Anterior cingulate cortex (tissue), 58 donors: ENCODE results near the gene ASB4.
"Not testable (repeated sequence)": the region's sequence is repeated elsewhere in the genome, so short reads cannot be mapped to it uniquely, and the experiment has no call there.

Experiments used
- DNase-seq, 58 donors: peaks; one replicate each; lab custom pipeline; 2025; lab: John Stamatoyannopoulos, UW

The ASB4 gene

GRCh38 chr7:95485391-95486123 is at the start of gene ASB4:
Gene ASB4 (plus strand): TSS chr7:95485943. CDS start chr7:95485972, 29 bp downstream.
- DNase-seq = no peak

GRCh38 chr7:95436407-95436806 is 49.3 kb upstream of the ASB4 start:
- no peak for DNase-seq

GRCh38 chr7:95440394-95441038 is 45.2 kb upstream of the ASB4 start:
- no peak for DNase-seq

GRCh38 chr7:95441042-95441823 is 44.5 kb upstream of the ASB4 start:
- no peak for DNase-seq

GRCh38 chr7:95444796-95445195 is 40.9 kb upstream of the ASB4 start:
- no peak for DNase-seq

- DNase-seq = no peak
Measured at GRCh38 chr7:95446618-95447017, 39.1 kb upstream of the ASB4 start.

GRCh38 chr7:95454438-95455045 is 31.2 kb upstream of the ASB4 start:
- no peak for DNase-seq

GRCh38 chr7:95457947-95458346 is 27.8 kb upstream of the ASB4 start:
- no peak for DNase-seq

- DNase-seq = not testable (repeated sequence)
Measured at GRCh38 chr7:95460653-95461052, 25.1 kb upstream of the ASB4 start.

- DNase-seq = no peak
Measured at GRCh38 chr7:95467912-95468607, 17.7 kb upstream of the ASB4 start.

- no peak for DNase-seq
Measured at GRCh38 chr7:95469187-95469586, 16.6 kb upstream of the ASB4 start.

GRCh38 chr7:95469848-95470247 is 15.9 kb upstream of the ASB4 start:
- DNase-seq = no peak

GRCh38 chr7:95470452-95470851 is 15.3 kb upstream of the ASB4 start:
- DNase-seq = no peak

GRCh38 chr7:95471071-95471470 is 14.7 kb upstream of the ASB4 start:
- DNase-seq = no peak

- peak in 2 of 58 donors; percentile 1 to 48 for DNase-seq
Measured at GRCh38 chr7:95472581-95473161, 13.1 kb upstream of the ASB4 start.

- no peak for DNase-seq
Measured at GRCh38 chr7:95473276-95473985, 12.3 kb upstream of the ASB4 start.

- no peak for DNase-seq
Measured at GRCh38 chr7:95476072-95476847, 9.5 kb upstream of the ASB4 start.

GRCh38 chr7:95476904-95477594 is 8.7 kb upstream of the ASB4 start:
- peak in 44 of 58 donors; percentile 3 to 77 (median 35) for DNase-seq
